HG03135 (cell line): ENCODE measurements around the gene POP4.
A peak's percentile ranks its signal among the peaks of the same experiment; 100 is the strongest.
"Not testable (repeated sequence)": the region's sequence is repeated elsewhere in the genome, so short reads cannot be mapped to it uniquely, and the experiment has no call there.

Experiments
- ATAC-seq: cut with Tn5 transposase; IDR thresholded peaks from one replicate; pipeline ENCODE4 v1.9.1; 2021; ENCODE audit warnings: mild to moderate bottlenecking, moderate library complexity; ENCODE audit not compliant: unreplicated experiment

The POP4 gene

DNA sequence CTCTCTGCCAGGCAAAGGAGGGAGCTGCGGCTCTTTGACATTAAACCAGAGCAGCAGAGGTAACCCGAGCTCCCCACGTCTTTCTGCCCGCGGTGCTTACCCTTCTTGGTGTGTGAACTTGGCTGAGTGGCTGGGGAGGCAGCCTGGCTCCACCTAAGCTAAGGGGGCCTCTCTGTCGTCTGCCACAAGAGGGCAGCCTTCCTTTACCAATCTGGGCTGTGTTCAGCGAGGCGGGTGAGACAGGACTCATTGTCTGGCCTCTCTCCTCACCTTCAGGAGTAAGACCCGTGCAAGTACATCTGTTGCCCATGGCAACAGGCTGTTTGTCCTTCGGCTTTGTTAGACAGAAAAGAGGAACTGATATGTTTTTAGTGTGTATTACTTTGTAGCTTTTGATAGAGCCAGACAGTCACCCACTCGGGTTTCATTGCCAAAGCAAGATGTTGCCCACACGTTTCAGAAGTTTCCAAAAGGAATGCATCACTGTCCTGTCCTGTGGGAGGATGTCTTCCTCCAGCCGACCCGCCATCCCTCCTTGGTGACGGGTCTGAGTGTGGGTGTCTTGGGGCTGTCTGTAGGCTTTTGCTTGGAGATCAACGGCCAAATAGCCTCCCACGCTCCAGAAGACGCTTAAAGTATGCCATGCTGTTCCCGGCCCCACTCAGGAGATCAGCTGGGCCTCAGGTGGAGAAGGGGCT lies 4.6 kb downstream of the POP4 start:
- ATAC-seq = peak; percentile 74

DNA sequence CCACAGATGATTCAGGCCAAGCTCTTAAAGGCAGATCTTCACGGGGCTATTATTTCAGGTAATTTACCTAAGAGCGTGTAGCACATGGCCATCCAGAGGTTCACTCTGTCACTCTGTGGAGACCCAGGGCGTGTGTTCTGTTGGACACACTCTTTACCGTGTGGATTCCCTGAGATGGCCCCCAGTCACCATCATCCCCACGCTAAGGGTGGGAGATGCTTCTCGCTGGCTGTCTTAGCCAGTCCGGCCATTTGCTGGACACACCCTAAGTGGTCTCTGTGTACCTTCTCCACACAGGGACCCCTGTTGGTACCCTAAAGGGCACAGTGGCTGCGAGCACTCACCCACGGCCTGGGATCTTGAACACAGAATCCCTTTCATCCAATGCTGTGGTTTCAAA lies 6.0 kb downstream of the POP4 start:
- ATAC-seq = no peak

DNA sequence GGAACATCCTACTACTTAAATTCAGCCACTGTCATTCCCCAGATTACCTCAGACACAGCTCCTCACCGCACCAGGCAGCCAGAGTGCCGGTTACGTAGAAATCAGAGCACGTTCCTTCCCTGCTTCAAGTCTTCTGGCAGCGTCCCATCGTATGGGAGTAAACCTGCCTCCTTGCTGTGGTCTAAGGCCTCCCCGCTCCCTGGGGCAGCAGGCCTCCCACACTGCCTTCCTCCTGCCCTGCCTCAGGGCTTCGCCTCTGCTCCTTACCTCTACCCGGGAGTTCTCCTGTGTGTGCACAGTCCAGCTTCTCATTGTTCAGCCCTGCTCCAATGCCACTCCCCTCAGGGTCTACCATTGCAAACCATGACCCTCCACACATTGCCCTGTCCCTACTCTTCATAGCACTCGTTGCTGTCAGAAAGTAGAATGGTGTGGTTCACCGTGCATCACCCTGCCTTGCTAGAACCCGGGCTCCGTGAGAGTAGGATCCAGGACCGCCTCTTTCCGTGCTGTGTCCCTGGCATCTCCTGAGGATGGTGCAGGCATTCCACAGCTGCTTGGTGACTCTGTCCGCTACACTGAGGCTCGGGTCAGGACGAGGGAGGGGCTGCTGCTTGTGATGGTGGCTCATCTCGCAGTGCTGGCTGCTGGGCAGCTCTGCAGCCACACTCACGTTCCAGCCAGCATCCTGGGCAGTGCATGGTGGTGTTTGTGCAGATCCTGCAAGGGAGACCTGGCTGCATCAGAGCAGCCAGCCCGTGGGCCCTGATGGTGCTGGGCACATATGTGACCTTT lies 6.9 kb downstream of the POP4 start:
- no peak for ATAC-seq

DNA sequence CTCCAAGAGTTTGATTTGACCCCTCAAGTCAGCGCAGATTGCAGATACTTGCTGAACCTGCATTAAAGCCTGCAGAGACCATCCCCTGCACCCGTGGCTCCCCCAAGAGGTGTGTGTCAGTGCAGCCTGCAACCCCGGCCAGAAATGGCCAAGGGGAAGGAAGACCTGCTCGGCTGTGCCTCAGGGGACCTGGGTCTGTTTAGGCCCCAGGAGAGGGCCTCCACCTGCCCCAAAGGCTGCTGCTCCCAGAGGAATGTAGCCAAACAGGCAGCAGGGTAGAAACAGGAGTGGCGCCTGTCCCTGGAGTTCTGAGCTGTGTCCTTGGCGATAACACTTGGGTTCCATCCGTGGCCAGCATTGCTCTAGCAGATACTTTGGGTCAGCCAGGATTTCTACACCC lies 8.0 kb downstream of the POP4 start:
- no peak for ATAC-seq

DNA sequence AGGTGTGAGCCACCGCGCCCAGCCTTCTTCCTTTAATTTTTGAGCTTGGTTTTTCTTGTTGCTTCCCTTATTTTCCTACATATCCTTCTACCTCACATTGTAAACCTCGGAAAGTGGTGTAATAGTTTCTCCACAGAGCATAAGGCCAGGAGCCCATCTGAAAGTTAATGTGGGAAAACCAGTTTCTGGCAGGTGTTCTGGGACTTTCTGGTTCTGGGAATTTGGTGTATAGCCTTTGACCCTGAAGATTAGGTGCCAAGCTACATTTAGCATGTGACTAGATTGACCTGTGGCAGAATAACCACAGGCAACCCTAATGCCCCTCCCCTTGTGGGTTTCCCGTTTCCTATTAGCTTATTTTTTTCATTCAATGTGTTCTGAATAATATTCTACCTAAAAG lies 8.7 kb downstream of the POP4 start:
- ATAC-seq = no peak

DNA sequence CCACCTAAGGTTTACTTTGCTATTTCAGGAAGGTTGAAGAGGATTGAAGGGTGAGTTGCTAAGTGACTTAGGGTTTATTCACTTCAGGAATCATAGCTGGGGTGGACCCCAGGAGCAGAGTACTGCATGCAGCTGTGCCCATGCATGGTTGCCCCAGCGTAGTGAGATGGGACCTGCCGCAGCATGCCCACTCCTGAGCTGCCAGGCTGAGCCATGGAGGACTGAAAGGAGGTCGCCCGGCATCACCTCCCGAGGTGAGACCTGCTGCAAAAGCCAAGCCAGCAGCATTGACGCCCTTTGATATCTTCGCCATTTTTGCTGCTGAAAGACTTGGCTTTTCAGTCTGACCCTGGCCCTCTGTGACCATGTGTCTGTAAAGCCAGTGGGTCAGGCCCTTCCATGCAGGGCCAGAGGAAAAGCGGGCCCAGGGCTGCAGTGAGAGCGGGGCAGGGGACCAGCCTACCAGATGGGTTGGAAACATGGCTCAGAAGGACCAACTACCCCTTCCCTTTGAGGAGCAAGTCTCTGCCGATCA lies 9.9 kb downstream of the POP4 start:
- ATAC-seq = no peak

DNA sequence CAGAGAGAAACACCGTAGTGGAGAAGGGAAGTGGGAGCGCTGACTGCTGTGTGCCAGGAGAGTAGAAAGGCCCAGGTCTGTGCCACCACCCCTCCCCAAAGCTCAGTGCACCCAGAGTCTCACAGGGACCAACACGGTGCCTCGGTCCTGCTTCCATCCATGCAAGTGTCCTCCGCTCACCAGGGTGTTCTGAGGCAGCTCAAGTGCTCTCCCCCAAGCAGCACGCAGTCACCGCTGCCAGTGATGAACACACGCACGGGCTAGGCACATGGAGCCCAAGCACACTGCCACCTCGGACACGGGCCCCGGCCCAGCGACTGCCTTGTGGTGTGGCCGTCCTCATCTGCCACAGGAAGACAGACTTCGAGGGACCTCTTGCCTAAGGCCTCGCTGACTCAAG lies 10.5 kb downstream of the POP4 start:
- no peak for ATAC-seq

DNA sequence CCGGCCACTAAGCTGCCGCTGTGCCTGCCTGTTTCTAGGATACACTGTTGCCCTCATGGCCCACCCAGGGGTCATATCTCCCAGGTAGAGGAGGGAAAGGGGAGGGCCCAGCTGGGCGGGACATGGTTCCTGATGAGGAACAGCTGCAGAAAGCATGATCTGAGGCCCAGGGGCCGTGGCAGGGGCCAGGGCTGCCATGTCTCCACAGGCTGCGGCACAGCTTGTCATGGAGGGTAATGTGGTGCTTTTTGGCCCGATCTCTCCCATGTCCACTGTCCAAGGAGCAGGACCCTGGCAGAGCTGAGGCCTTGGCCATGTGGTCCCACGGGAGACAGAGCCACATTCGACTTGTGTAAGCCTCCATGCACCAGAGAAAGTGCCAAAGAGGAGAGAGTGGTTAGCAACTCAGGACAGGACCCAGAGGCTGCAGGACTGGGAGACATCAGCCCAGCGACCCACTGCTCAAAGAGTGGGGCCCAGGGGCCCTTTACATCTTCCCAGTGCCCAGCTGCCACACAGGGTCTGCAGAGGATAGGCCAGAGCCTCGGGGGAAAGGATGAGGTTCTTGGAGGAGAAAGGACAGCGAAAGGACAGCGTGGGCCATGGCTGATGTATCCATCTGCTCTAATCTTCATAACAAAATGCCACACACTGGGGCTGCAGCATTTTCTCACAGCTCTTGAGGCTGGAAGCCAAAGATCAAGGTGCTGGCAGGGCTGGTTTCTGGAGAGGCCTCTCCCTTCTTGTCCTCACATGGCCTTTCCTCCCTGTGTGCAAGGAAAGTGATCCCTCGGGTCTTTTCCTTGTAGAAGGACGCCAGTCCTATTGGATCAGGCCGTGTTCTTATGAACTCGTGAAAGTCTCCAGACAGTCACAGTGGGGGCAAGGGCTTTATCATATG lies 11.5 kb downstream of the POP4 start:
- no peak for ATAC-seq

DNA sequence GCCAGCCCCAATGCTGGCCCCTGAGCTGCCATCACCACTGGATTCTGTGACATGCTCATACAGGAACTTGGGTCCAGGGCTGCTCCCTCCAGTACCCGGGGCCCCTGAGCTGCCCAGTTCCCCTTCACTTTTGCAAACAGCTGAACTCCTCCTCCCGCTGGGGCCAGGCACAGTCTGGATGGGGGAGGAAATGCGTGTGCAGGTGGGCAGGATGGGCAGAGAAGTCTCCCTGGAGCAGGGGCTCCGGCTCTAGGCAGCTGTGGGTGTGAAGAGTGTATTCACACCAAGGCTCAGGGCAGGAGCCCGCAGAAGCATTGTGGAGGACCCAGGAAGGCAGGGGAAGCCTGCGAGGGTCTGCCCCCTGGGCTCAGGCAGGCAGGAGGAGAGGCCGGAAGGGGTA lies 12.4 kb downstream of the POP4 start:
- no peak for ATAC-seq

DNA sequence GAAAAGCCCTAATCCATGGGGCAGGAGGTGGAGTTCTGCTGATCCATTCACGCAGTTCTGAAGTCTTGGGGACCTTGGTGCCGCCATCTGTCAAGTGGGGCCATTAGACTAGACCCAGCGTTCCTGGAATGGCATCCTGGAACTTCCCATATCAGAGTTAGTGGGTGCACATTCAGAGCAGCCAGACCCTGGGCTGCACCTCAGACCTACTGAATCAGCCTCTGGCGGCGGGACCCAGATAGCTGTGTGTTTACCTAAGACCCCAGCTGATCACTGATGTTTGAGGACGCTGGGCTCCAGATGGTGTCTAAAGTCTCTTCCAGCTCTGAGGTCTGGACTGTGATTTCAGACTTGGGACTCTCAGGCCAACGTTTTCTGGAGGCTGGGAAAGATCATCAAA lies 12.8 kb downstream of the POP4 start:
- ATAC-seq = no peak

DNA sequence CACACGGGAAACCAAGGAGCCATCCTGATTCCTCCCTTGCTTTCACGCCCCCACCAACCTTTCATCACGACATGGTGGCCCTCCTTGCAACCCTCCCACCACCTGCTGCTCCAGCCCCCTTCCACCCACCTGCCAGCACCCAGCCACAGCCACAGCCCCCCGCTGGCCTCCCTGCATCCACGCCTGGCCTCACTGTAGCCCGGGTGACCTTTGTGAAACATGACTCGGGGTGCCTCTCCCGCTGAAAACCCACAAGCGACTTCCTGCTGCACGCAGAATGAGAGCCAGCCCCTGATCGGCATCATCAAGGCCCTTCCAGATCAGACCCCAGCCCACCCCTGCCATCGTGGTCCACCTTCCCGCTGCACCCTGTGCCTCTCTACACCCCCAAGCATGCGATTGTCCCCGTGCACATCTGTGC lies 14.9 kb downstream of the POP4 start:
- no peak for ATAC-seq

DNA sequence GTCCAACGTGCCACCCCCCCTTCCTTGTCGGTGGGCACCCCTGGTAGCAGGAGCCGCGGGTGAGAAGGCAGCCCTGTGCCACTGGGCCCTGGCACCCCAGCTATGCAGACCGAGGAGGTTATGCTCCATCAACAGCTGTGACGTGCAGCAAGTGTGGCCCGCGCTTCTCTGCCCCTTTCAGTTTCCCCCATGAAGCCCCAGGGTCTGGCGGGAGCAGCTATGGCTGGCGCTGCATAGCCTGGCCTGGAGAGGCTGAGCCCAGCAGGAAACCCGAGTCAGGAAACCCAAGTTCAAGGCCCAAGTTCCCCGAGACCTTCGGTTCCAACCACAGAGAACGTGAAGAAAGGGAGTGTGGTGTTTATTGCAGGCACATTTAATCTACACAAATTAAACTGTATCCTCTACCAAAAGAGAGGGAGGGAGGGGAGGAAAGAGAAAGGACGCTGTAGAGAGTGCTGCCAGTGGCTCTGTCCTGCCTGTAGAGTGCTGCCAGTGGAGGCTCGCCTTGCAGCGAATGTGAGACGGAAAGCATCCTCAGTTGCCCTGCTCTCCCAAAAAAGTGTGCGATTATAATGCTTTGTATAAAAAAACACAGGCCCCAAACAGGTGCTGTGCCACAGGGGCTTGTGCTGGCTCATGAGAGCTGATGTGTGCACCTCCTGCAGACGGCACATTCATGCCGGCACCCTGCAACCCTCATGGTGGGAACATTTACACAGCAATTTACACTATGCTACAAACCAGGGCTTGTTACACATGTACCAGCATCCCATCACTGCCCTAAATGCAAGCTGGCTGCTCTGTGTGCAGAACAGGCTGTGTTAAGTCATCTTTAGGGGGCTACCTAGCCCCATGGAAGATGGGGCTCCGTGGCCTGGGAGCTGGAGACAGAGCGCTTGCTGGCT lies 16.3 kb downstream of the POP4 start:
- ATAC-seq = no peak

DNA sequence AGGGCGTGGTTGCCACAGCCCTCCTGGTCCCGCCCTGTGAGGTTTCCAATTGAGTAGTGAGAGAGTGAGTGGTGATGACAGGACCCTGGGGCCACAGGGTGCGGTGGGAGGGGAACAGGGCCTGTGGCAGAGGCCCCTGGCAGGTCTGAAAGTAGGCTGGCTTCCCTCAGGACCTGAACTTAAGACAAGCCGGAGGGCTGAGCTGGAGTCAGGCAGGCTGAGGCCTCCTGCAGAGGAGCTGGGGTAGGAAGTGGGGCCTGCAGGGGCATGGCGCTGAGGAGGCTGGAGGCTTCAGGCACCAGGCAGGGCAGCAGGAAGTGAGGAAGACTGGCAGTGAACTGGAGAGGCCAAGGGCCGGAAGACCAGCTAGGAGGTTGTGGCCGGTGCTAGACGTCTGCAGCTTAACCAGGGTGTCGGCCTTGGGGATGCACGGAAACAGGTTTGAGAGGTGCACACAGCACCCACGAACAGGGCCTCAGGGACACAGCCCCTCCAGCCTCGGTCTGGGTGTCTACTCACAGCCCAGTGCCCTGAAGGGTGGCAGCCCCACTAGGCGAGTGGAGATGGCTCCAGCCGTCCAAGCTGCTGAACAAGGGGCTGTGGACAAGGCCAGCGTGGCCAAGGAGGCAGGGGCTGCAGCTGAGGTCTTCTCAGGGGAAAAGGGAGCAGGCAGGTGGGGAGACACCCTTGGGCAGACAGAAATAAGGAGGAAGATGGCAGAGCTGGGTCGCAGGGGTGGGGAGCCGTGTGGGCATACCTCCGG lies 17.8 kb downstream of the POP4 start:
- ATAC-seq = no peak

DNA sequence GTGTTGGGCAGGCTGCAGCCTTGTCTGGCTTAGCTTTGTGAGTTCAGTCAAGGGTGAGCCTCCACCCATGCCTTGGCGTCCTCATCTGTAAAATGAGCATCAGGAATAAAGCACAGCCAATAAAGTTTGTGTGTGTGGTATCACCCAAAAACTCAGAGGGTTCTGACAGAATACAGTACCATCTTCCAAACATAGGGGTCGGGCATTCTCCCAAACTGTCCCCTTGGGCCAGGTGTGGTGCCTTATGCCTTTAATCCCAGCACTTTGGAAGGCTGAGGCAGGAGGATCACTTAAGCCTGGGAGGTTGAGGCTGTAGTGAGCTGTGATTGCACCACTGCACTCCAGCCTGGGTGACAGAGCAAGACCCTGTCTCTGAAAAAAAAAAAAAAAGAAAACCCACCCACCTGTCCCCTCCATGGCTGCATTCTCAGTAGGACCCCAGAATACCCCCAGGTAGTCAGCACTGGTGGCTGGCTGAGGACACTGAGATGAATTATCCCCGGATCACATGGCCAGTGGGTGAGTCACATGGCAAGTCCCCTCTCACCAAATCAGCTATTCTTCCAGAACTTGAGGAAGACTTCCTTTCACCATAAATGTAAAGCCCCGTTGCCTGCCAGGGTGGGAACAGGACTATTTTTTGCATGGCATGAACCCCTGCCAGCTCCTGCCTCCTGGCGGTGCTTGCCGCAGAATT lies 18.6 kb downstream of the POP4 start:
- ATAC-seq = no peak

DNA sequence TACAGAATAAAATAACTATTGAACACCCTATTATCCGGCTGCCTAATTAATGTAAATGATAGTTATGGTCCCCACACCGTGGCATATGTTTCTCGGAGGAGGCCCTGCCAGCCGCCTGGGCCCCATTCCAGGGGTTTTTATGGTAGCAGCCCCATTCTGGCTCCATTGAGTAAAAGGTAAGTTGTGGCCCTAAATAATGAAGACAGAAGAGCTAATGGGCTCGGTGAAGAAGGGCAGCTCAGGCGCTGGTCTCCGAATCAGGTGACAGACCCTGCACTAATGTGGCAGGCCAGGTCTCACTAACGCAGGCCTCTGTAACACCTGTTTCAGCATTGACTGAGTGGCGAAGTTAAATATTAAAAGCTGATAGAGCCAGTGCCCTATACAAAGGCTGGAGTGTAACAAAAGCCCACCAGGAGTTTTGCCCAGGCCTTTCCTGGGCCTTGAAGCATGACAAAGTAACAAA lies 19.1 kb downstream of the POP4 start:
- no peak for ATAC-seq

DNA sequence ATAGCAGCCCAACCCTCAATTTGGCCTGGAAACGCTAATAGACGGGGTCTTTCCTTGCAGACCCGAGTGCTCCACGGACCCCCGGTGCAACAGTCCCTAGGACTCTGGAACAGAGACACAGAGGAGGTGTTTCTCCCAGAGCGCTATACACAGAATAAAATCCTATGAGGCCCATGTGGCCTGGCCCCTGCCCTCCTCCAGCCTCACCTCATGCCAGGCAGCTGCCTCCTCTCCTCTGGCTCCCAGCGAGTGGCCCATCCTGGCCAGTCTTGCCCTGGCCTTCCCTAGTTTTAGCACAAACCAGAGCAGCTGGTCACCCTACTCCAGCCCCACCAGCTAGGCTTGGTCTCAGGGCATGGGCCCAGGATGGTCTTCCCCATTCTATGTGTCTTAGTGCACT lies 20.3 kb downstream of the POP4 start:
- ATAC-seq = no peak

DNA sequence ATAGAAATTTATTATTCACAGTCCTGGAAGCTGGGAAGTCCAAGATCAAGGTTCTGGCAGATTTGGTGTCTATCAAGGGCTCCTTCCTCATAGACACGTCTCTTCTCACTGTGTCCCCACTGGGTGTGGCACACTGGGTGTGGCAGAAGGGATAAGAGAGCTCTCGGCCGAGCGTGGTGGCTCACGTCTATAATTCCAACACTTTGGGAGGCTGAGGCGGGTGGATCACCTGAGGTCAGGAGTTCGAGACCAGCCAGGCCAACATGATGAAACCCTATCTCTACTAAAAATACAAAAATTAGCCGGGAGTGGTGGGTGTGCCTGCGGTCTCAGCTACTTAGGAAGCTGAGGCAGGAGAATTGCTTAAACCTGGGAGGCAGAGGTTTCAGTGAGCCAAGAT lies 20.7 kb downstream of the POP4 start:
- ATAC-seq = not testable (repeated sequence)

DNA sequence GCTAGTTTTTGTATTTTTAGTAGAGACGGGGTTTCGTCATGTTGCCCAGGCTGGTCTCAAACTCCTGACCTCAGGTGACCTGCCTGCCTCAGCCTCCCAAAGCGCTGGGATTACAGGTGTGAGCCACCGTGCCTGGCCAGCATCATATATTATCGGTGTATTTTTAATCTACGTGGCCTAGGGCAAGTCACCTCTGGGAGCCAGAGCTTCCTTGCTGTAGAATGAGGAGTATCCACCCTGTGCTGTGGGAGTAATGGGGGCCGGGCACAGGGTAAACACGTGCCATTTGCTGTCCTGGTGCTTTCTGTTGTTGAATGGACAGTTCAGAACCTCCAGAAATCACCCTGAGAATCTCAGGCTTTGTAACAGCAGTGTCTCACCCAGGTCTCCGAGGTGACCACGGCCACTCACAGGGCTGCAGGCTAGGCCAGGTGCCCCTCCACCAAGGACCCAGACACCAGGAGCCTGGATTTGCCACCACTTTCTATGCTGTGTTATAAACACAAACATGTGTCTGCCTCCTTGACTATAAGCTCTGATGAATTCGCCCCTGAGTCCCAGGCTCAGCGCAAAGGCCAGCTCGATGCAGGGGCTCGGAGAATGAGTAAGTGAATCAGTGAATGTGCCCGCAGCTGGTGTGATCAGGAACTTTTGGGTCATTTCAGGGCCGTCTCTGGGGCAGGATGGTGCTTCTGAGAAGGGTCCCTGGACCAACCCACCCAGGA lies 22.7 kb downstream of the POP4 start:
- no peak for ATAC-seq
